Pulmonary artery endothelial cell (primary cell): ENCODE data around the gene NFASC. TPM values are rescaled to one million over a fixed set of nuclear protein-coding genes. Genes with fewer than 3 reads are reported as not detected.

Experiments
- DNase-seq: peaks from one replicate; pipeline ENCODE4 v3.0.0-alpha.2; 2011; ENCODE audit warnings: low read depth, low spot score
- total RNA-seq: library from RNA; depleted of rRNA; stranded (reverse); fragments of >200 nt; gene quantifications from 2 replicates; pipeline ENCODE4 v1.2.3, GENCODE V29; 2014

Gene NFASC
- total RNA-seq, 1 donor from 2014 or later = not detected

DNA sequence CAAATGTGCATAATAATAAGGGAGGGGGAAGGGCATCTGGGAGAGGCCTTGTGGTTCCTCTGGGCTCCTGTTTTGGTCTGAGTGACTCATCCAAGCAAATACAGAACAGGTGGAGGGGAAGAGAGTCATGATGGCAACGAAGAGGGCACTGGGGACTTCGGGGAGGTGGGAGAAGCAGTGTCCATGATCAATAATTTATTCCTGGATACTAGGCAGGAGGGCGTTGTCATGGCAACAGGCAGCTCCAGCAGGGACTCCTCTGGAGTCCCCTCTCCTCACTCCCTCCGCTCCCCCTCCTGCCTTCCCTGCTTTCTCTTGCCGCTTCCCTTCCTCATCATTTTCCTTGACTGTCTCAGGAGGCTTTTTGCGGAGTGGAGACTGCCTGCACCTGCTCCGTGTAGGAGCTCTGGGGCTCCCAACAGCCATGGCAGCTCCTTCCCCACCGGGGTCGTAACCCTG lies 12.3 kb upstream of the NFASC start:
- DNase-seq = no peak

DNA sequence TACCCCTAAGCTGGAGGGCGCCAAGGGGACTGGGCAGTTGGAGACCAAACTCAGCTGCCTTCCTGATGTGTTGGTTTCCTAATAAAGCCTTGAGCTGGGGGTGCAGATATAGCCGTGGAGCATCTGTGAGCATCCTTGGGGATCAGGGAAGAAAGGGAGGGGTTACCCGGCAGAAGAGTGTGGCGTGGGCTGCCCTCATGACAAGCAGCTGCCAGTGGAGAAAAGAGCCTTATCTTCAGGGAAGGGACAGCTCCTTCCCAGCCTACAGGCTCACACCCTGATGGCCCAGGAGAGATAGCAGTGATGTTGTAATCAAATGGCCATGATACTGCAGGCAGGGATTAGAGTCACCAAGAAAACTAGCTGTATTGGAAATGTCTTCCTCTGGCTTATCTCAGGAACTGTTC lies 10.8 kb upstream of the NFASC start:
- DNase-seq = no peak

DNA sequence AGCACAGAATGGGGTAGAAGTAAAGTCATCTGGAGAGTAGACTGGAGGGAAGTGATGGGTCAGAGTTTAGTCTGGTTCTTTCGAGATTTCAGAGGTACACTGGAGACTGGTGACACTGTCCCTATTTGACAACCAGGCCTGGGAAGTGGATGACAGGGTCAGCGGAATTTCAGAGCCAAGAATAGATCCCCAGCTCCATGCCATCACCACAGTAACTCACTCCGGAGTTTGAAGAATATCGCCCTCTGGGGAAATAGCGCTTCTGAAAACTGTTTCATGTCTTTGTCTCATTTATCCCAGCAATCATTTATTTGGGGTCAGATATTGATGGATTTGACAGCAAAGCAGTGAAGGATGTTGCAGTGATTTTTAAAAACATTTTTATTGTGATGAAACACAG lies 7.6 kb upstream of the NFASC start:
- no peak for DNase-seq

DNA sequence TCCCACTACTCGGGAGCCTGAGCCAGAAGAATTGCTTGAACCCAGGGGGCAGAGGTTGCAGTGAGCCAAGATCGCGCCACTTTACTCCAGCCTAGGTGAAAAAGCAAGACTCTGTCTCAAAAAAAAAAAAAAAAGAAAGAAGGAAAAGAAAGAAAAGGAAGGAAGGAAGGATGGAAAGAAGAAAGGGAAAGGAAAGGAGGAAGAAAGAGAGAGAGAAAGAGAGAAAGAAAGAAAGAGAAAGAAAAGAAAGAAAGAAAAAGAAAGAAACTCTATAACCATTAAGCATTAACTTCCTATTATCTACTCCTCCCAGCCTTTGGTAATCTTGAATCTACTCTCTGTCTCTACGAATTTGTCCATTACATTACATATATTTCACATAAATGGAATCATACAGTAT lies 6.9 kb upstream of the NFASC start:
- no peak for DNase-seq

DNA sequence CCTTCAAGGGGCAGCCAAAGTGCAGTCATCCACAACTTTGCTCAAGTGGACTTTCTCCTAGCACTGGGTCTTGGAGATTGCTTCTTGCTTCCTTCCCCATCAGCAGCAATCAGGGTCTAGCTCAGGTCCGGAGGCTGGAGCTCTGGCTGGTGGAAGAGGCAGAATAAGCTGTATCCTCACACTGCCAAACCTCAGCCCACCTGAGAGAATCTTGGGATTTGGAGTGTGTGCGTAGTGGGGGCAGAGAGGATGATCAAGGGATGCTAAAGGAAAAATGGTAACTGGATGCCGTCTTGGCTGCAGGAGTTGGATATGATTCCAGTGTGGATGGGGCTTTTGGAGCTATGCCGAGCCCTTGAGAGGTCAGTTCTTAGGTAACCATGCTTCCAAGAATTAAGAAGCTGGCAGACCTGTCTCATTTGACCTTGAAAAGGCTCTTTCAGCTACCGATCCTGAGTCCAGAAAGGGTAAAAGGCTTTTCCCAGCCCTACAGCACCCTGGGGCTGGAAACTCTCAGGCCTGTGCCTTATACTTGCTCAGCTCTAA lies 4.5 kb upstream of the NFASC start:
- DNase-seq = no peak

DNA sequence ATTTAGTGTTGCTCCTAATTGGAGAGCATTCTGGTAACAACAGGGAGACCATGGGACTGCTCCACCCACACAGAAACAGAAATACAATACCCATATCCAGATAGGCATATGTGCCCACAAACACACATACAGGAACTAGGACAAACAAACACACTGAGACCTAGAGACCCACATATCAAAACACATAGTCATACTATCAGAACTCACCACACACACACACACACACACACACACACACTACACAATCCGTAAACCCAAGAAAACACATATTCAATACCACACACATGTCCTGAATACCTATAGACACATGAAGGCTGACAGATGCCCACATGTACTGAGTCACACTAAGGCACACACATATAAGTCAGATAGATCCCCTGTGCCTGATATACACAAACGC lies 3.5 kb upstream of the NFASC start:
- DNase-seq = no peak

DNA sequence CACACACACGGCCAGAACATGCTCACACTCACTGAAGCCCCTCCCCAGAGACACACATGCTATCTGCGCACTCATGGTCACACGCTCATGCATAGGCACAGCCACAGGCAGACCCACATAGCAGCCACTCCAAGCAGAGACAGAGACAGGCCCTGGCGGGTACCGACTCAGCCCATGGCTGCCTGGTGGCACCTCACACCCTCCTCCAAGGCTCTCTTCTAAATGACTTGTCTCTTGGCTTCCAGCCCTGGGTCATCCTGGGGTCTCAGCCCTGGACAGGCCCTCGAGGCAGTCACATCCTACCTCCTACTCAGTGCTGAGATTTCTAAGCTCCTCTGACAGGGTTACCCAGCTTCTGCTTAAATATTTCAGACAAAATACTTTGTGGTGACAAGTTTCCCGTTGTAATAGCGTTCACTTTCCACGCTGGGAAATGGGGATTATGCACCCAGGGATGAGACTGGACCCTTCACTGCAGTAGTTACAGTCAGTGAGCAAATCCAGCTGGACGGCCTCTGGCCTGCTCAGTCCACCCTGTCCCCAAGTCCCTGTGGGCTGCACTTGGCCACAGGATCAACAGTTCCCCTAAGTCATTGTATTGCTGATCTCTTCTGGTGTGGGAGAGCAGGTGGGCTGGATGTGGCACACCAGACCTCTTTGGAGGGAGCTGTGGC lies 2.9 kb upstream of the NFASC start:
- no peak for DNase-seq

DNA sequence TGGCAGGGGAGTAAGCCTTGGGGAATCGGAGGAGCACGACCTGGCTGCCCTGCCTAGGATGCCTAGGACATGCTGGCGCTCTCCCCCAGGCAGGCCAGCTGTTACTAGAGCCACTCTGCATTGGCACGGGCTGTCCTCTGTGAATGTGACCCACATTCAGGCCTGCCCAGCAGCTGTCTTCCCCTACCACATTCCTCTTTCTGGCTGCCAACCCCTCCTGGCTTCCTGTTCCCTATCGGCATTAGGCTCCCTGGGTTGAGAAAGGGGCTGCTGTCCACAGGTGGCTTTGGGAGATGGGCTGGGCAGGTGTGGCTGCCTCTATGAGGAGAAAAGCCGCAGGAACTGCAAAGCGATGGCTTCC lies 2.3 kb upstream of the NFASC start:
- no peak for DNase-seq

DNA sequence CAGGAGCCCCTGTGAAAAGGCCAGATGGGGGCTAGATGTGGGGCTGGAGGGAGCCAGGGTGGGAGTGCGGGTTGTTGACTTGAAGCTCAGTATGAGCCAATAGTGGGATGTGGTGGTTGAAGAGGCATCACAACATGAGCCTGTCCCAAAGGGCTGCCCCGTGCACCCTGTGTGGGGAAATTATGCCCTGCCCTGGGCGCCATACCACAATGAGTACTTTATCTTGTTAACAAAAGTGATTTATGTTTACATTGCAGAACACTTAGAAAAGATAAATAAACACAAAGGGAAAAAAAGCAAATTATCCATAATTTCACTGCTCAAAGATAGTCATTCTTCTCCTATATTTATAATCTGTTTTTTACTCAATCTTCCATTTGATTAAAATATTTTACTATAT lies 1.6 kb upstream of the NFASC start:
- no peak for DNase-seq

DNA sequence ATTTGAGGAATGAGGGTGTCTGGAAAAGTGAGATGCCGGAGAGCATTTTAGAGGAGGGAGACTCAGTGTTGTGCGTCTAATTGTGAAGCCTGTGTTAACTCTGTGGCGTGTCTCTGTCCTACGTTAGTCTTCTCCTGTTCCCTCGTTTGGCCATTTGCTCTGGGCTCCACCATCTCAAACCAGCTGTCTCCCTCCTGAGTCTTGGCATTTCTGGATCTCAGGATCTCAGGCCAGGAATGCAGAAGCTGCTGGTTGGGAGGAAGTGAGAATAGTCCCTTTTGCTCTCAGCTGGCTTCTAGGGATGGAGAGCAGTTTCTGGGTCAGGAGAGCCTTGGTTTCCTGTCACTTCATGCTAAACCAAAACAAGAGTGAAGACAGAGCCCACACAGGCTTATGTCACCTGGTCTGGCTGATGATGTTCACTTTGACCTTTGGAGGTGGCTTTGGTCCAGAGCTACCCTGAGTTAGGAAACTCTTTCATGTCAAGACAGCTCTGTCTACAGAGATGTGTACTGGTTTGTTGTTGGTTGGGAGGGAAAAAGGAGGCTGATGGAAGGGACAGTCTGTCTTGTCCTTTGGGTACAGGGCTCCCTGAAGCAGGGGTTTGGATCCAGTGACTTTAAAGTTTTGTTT lies 859 bp downstream of the NFASC start:
- no peak for DNase-seq

DNA sequence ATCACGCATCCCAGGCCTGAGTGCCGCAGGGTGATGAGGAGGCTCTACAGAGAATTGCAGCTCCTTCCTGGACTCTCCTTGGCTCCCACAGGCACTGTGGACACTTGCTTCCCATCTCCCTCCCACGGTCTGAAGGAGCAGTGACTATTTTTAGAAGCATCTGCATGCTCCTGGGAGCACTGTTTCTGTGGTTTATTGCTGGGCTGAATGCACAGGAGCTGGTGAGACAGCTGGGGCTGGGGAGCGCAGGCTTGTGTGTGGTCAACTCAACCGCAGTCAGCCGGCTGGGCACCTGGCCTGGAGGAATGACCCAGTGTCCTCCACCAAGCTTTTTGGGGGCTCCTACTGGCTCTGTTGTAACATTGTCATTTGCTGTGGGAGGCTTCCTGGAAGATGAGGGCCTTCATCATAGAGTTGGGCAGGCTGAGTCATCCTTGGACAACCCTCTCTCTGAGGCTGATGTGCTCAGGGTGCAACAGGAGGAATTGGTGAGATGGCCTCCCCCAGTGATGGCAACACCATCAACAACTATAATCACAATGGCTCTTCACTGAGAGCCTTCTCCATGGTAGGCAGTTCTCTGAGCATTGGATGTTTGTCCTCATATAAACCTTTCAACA lies 1.7 kb downstream of the NFASC start:
- no peak for DNase-seq

DNA sequence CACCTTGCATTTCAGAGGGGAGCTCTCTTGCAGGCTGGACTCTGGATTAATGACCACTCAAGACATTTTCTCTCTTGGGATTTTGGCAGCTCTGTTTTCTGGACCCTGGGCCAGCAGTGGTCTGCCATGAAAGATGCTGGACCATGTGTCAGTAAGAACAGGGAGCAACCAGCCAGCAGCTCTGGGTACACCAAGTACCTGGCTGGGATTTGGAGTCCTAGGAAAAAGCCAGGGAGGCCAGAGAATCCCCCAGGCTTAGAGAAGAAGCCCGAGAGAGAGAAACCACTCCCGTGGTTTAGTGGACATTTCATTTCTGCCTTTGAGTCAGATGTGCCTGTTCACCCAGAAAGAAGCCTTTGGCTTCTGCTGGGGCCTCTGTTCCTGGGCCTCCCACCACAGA lies 2.5 kb downstream of the NFASC start:
- DNase-seq = no peak

DNA sequence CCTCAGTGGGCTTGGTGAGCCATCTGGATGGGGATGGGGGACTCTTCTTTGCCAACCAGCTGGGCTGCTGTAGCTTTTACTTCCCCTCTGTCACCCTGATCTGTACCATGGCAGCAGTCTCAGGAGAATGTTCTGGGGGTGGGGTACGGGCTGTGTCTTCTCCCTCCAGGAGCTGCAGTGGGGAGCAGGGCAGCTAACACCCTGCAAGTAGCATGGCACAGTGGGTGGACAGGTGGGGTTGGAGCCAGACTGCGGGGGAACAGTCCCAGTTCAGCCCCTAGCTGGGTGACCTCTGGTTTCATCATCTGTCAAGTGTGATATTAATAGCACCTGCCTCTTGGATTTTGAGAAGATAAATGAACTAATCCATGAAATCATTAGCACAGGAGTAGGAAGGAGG lies 3.1 kb downstream of the NFASC start:
- DNase-seq = no peak

DNA sequence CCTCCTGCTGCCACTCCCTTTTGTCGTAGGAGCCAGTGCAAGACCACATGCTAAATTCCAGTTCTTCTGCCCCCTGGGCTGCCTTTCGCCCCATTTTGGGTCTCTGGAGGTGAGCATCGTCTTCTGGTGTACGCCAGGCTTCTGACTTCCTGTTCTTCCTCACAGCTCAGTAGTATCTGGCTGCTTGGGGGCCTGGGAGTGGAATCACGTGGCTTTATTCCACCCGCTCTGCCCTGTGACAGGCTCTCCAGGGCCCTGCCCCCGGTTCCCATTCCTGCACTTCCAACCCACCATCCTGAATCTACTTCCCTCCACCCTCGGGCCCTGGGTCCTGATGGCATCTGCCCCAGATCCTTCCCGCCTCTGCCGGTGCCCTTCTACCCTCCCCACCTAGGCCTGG lies 3.6 kb downstream of the NFASC start:
- DNase-seq = no peak

DNA sequence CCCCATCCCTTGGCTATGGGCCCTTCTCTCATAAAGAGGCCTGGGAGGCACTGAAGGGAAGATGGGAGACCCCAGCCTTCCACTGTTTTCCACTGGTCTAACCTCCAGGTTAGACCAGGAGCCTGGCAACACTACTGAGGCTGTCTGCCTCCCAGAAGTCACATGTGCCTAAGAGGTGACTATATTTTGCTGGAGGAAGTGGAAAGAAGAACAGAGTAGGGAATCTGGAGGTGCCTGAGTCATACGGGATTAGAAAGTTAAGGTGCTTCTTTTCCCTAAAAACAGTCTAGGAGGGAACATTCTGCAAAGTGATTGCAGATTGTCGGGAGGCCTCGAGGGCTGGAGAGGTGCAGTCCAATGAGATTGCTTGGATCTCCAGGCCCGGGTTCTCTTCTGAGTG lies 4.6 kb downstream of the NFASC start:
- no peak for DNase-seq

DNA sequence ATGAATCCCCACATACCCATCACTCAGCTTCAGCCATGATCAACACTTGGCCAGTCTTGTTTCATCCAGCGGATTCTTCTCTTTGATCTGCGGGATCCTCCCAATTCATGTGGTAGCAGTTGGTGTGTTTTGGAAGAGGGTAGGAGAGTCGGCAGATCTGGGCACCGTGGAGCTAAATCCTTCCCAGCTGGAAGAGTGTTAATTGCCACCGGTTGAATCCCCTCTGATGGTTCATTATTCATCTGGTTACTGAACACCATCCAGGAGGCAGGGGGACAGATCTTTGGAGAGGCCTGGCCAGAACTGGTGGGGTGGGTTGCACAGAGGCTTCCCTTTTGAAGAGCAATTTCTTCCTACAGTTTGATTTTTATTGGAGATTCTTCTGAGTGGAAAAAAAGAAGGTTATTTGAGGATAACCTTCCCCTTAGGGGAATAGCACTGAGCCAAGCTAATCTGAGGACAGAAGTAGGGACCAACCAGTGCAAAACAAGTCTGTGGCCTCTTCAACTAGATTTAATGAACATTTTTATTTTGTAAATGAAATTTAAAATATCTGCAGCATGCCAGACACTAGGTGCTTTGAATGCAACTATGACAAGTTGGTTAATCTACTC lies 8.1 kb downstream of the NFASC start:
- no peak for DNase-seq

DNA sequence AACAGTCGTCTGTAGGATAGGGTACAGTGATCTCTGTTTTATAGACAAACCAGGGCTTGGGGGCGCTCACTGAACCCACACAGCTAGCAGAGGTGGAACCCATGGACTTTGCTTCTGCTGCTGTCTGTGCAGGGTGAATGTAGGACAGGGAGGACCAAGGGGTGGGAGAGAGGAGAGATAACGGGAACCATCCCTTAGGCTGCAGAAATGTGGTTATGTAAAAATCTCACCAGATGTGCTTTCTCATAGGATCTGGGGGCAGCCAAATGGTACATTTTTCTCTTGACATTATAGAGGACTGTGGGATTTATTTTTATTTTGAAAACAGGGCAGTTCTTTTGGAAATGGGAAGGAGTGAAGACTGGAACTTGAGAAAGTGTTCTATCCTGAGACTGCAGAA lies 8.7 kb downstream of the NFASC start:
- no peak for DNase-seq

DNA sequence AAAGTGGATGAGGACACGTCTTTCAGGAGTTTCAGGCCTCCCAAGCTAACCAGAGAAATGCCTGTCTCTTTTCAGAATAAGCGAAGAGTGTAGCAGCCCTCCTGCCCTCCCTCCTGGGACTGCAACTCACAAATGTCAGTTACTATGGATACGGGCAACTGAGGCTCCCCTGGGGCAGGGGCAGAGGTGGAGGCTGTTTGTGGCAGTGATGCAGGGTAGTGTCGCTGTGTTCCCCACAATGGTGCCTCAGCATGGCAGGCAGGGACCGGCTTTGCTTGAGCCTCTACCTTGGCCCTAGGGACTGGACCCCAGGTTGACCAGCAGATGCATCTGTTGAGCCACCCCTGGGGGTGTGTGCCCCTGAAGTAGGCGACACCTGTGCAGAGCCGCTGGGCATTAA lies 10.2 kb downstream of the NFASC start:
- DNase-seq = no peak

DNA sequence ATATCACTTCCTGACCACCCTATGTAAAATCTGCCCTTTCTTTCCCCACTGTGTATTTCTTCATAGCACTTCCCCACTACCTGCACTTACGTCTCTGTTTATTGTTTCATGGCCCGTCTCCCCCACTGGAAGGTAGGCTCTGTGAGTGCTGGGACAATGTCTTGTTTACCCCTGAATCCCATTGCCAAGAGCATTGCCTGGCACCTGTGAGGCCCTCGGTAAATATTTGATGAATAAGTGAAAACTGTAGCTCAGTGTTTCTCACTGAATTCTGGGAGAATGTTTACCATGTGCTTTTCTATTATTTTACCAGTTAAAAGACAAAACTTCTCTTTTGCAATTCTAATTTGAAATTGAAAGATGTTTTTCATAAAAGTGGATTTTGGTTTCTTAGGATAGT lies 11.8 kb downstream of the NFASC start:
- DNase-seq = no peak

DNA sequence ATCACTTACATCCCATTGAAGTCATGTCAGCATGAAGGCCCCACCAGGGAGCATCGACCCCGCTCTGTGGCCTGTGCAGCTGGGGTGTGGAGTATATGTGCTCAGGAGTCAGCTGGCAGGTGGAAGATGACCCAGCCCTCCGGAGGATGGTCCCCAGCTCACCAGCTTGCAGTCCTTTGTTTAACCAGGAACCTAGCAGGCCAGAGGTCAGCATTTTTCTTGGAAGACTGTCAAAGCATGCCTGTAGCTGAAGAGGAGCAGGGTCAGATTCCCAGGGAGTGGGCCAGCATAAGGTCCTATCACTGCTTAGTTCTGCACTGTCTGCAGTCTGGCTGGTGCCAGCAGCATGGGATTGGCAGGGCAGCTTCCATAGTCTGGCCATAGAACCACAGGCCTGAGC lies 12.7 kb downstream of the NFASC start:
- DNase-seq = no peak

DNA sequence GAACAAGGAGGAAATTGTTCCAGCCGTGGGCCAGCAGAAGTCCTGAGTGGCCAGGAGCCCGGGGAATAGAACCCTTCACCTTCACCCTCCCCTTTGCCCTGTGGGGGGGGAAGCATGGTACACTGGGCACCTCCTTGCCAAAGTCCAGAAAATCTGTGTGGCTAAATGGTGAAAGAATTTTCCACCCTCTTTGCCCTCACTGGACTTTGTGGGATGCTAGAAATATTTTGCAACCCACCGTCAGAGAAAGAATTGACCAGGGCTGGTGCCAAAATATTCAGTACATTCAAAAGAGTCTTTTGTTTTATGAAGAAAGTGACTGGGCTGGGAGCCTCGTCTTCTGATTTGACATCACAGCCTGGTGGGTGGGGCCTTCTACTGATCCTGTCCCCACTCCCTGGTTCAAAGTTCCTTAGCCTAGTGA lies 14.6 kb downstream of the NFASC start:
- no peak for DNase-seq

DNA sequence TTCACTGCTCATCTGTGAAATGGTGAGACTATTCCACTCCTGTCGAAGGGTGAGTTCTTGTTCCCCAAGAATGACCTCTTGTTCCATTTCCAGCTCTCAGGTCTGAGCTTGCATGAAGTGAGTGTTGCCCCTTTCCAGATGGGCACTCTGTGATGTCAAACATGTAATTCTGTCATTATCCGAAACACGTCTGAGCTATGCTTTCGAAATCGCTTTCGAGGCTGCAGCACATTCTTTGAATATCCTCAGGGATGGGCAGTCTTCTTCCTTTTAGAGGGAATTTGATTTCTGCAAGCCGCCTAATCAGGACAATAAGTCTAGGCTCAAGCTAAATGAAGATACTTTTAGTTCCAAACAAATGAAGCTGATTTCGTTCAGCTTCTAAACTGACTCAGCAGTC lies 15.1 kb downstream of the NFASC start:
- no peak for DNase-seq
